B cell (primary cell): Measurements from ENCODE around the gene EDN1. TPM values are rescaled to one million over a fixed set of nuclear protein-coding genes. Genes with fewer than 3 reads are reported as not detected.

Source experiments
- ATAC-seq: fragments of 200-7000 bp; cut with Tn5 transposase; one replicate; pipeline ENCODE4 v1.10.0; 2021; ENCODE audit warnings: low read depth, mild to moderate bottlenecking, moderate number of reproducible peaks, moderate library complexity
- CTCF ChIA-PET: fragments of 350-600 bp; sonication (Branson Sonifier 250); formaldehyde crosslinking; loops from one replicate; lab custom pipeline; 2021; ENCODE audit warnings: antibody characterized with exemption, inconsistent platforms; lab: Charles Lee
- POLR2A ChIA-PET: fragments of 350-600 bp; sonication (Branson Sonifier 250); formaldehyde crosslinking; loops from one replicate; lab custom pipeline; 2021; ENCODE audit warnings: antibody characterized with exemption; lab: Charles Lee
- DNase-seq: peaks from one replicate; pipeline ENCODE4 v3.0.0; 2013
- H2AFZ ChIP-seq: 2 replicates; pipeline ENCODE4 v1.6.1; 2012; ENCODE audit warnings: mild to moderate bottlenecking, low read depth, low read length; ENCODE audit not compliant: insufficient read depth, poor library complexity, severe bottlenecking
- H3K27ac ChIP-seq, 2 donors: 1 replicate in 1 of 2; 2 replicates in 1 of 2; pipeline ENCODE4 v1.5.1; 2012 to 2013; ENCODE audit warnings: low read length in 2 of 2, mild to moderate bottlenecking in 2 of 2, moderate library complexity in 1 of 2
- H3K27me3 ChIP-seq, 4 experiments: fragments of 200-600 bp in 1 of 4; sonication (generic) in 1 of 4; replicated peaks in 1 of 4; 1 replicate in 2 of 4; 2 replicates in 2 of 4; pipeline versions ENCODE4 v1.6.1 to v1.7.0; 2013 to 2016; ENCODE audit warnings: low read length in 3 of 4, mild to moderate bottlenecking in 2 of 4, mixed read lengths in 1 of 4, moderate library complexity in 1 of 4; ENCODE audit not compliant: insufficient read depth in 4 of 4, control insufficient read depth in 3 of 4; ENCODE audit errors: control extremely low read depth in 1 of 4
- H3K36me3 ChIP-seq, 2 experiments: replicated peaks in 1 of 2; 1 replicate in 1 of 2; 2 replicates in 1 of 2; pipeline versions ENCODE4 v1.6.1 to v1.7.1; 2013; ENCODE audit warnings: low read length in 1 of 2; ENCODE audit not compliant: insufficient read depth in 2 of 2, control insufficient read depth in 1 of 2; ENCODE audit errors: control extremely low read depth in 1 of 2, extremely low read depth in 1 of 2
- H3K4me1 ChIP-seq, 2 donors: fragments of 200-600 bp in 1 of 2; sonication (generic) in 1 of 2; 1 replicate in 1 of 2; 2 replicates in 1 of 2; pipeline versions ENCODE4 v1.5.1 to v1.6.1; 2013 to 2017; ENCODE audit warnings: low read length in 2 of 2; ENCODE audit not compliant: control insufficient read depth in 2 of 2, insufficient read depth in 2 of 2
- H3K4me2 ChIP-seq: replicated peaks from 2 replicates; pipeline ENCODE3; 2012; ENCODE audit warnings: mild to moderate bottlenecking, low read depth, low read length; ENCODE audit not compliant: poor library complexity, severe bottlenecking
- H3K4me3 ChIP-seq, 5 experiments: fragments of 200-600 bp in 1 of 5; sonication (generic) in 1 of 5; 1 replicate in 3 of 5; 2 replicates in 2 of 5; pipeline versions ENCODE4 v1.5.1 to v1.7.0; 2011 to 2016; ENCODE audit warnings: low read length in 4 of 5, mild to moderate bottlenecking in 4 of 5, low read depth in 2 of 5, control low read depth in 1 of 5, moderate library complexity in 1 of 5; ENCODE audit not compliant: insufficient read depth in 1 of 5; ENCODE audit errors: control extremely low read depth in 1 of 5, extremely low read depth in 1 of 5
- H3K79me2 ChIP-seq: fragments of 200-600 bp; sonication (generic); one replicate; pipeline ENCODE4 v1.6.0; 2016; ENCODE audit warnings: low read length; ENCODE audit not compliant: control insufficient read depth, insufficient read depth
- H3K9ac ChIP-seq: fragments of 200-600 bp; sonication (generic); 2 replicates; pipeline ENCODE4 v1.6.1; 2017; ENCODE audit warnings: mild to moderate bottlenecking, low read length, moderate library complexity
- H3K9me3 ChIP-seq, 3 donors: one replicate each; pipeline versions ENCODE4 v1.6.1 to v1.7.1; 2013; ENCODE audit warnings: low read length in 2 of 3; ENCODE audit not compliant: control insufficient read depth in 2 of 3, insufficient read depth in 1 of 3; ENCODE audit errors: control extremely low read depth in 1 of 3
- H4K20me1 ChIP-seq: 2 replicates; pipeline ENCODE4 v1.6.0; 2012; ENCODE audit warnings: mild to moderate bottlenecking, low read length; ENCODE audit not compliant: insufficient read depth, control insufficient read depth, poor library complexity, severe bottlenecking
- H3K27ac Mint-ChIP-seq: one replicate; pipeline ENCODE4 v1.8.0; 2021; ENCODE audit warnings: mixed read lengths
- H3K27me3 Mint-ChIP-seq: one replicate; pipeline ENCODE4 v1.8.0; 2021; ENCODE audit warnings: mixed read lengths
- H3K4me1 Mint-ChIP-seq: one replicate; pipeline ENCODE4 v1.8.0; 2021; ENCODE audit warnings: mixed read lengths
- H3K4me3 Mint-ChIP-seq: one replicate; pipeline ENCODE4 v1.8.0; 2021; ENCODE audit warnings: mixed read lengths
- H3K9me3 Mint-ChIP-seq: one replicate; pipeline ENCODE4 v1.8.0; 2022; ENCODE audit warnings: mixed read lengths; ENCODE audit not compliant: insufficient read depth
- CTCF ChIP-seq: fragments of 200-600 bp; IDR thresholded peaks from one replicate; pipeline ENCODE4 v1.8.0; 2022; ENCODE audit warnings: antibody characterized with exemption, mild to moderate bottlenecking
- EZH2 ChIP-seq: IDR thresholded peaks from 2 replicates; pipeline ENCODE4 v1.6.1; 2012; ENCODE audit warnings: borderline replicate concordance, low read depth, mild to moderate bottlenecking, moderate library complexity, low read length; ENCODE audit not compliant: insufficient read depth, poor library complexity, severe bottlenecking
- WGBS: methylation state at CpG from one replicate; pipeline ENCODE4 v1.1.5; 2013; ENCODE audit warnings: missing lambda C conversion rate; ENCODE audit not compliant: insufficient coverage; 5-methylcytosine and 5-hydroxymethylcytosine counted together
- intact Hi-C: fragments of 100-400 bp; cut with micrococcal nuclease; formaldehyde crosslinking; loops from one replicate; pipeline ENCODE4 v1.10.0; 2022
- polyA plus RNA-seq: library from polyadenylated mRNA; depleted of rRNA; stranded (reverse); fragments of >200 nt; gene quantifications from 2 replicates; pipeline ENCODE4 v1.2.3, GENCODE V29; 2012
- total RNA-seq, 2 donors: library from RNA; stranded (reverse); fragments of 120-200 nt in 1 of 2; gene quantifications; 1 replicate in 1 of 2; 2 replicates in 1 of 2; pipeline versions ENCODE4 v1.2.3 to v1.2.4, GENCODE V29; 2013 to 2022

The EDN1 gene
- total and polyA plus RNA-seq, 2 donors (not counting 1 experiment from before 2014, with no cell fraction given): 1.4 to 2.1 TPM

DNA sequence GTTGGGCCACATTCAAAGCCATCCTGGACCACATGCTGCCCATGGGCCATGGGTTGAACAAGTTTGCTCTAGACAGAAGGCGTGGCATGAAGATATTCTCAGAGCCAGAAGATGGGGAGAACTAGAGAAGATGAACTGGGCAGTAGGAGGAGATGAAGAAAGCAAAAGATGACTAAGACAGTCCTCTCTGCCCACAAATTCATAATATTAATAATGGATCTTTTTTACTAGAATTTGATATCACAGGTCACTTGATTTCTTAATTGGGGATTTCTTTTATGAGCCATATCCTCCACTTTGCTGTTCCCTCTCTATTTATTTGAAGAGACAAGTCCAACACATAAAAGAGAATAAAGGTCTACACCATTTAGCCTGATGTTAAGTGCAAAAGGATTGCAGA, 25.5 kb upstream of the EDN1 start:
- Histone ChIP-seq H3K4me3 (no peak overlapping the region), H3K9ac (no peak overlapping the region), H4K20me1 (no peaks in the 10 kb centered on the region), H3K27me3 (no peaks in the 10 kb centered on the region), H2AFZ (no peak overlapping the region), H3K36me3 (no peaks in the 10 kb centered on the region), H3K4me1 (no peaks in the 10 kb centered on the region), H3K27ac (no peak overlapping the region), H3K4me2 (no peak overlapping the region), H3K79me2 (no peaks in the 10 kb centered on the region), H3K9me3 (no peaks in the 10 kb centered on the region)
- Mint-ChIP-seq H3K9me3 (no peaks in the 10 kb centered on the region), H3K4me3 (no peak overlapping the region), H3K27me3 (peaks cover 21% of the 10 kb centered on the region), H3K4me1 (no peaks in the 10 kb centered on the region), H3K27ac (no peak overlapping the region)
- WGBS: 100% methylated on average over 1 of the region's 1 CpG
- intact Hi-C loops: no loop called here
- ChIA-PET POLR2A (no interaction called here), CTCF (no interaction called here)
- TF ChIP-seq CTCF (no peak), EZH2 (no peak)
- DNase-seq (no peak), ATAC-seq (no peak)

GRCh38 chr6:12265296-12265695, 24.9 kb upstream of the EDN1 start:
- CTCF ChIA-PET: no interaction called here
- TF ChIP-seq CTCF (no peak), EZH2 (no peak)
- Histone ChIP-seq H3K79me2 (no peaks in the 10 kb centered on the region), H3K9me3 (no peaks in the 10 kb centered on the region), H3K9ac (no peak overlapping the region), H3K4me1 (no peaks in the 10 kb centered on the region), H3K27ac (no peak overlapping the region), H3K27me3 (no peaks in the 10 kb centered on the region), H3K4me2 (no peak overlapping the region), H3K4me3 (no peak overlapping the region), H3K36me3 (no peaks in the 10 kb centered on the region), H4K20me1 (no peaks in the 10 kb centered on the region), H2AFZ (no peak overlapping the region)
- Mint-ChIP-seq H3K4me3 (no peak overlapping the region), H3K4me1 (no peaks in the 10 kb centered on the region), H3K9me3 (no peaks in the 10 kb centered on the region), H3K27me3 (peaks cover 20% of the 10 kb centered on the region), H3K27ac (no peak overlapping the region)
- POLR2A ChIA-PET: no interaction called here
- intact Hi-C loops: no loop called here
- no CpG with 5 or more reads among the region's 1 CpG for WGBS
- DNase-seq: no peak
- no peak for ATAC-seq
